Measurements from ENCODE around the gene WFDC1.

WFDC1 gene

DNA sequence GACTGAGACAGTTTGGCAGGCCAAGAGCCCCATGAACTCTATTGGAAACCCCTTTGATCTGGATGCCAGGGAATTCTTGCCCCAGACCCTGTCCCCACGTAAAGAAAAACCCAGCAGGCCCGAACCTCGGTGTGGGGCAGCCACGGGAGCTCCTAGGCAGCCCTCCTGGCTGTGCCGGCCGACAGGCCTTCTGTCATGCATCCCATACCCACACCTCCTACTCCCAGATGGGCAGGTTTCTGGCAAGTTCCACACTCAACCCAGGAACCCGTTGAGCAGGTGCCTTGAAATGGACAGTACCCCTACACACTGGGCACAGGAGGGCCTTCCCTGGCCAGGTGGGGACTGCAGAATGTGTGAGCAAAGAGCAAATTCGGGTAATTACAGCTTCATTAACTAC, 50.1 kb downstream of the WFDC1 start:
- DNase-seq (ENCODE audit: insufficient read length, low spot score) (no peak), FAIRE-seq (no peak)
- TF ChIP-seq, protein P1, sequence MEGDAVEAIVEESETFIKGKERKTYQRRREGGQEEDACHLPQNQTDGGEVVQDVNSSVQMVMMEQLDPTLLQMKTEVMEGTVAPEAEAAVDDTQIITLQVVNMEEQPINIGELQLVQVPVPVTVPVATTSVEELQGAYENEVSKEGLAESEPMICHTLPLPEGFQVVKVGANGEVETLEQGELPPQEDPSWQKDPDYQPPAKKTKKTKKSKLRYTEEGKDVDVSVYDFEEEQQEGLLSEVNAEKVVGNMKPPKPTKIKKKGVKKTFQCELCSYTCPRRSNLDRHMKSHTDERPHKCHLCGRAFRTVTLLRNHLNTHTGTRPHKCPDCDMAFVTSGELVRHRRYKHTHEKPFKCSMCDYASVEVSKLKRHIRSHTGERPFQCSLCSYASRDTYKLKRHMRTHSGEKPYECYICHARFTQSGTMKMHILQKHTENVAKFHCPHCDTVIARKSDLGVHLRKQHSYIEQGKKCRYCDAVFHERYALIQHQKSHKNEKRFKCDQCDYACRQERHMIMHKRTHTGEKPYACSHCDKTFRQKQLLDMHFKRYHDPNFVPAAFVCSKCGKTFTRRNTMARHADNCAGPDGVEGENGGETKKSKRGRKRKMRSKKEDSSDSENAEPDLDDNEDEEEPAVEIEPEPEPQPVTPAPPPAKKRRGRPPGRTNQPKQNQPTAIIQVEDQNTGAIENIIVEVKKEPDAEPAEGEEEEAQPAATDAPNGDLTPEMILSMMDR (IDR thresholded peaks at IDR 0.05; ENCODE audit: insufficient read depth, missing control alignments): no peak

DNA sequence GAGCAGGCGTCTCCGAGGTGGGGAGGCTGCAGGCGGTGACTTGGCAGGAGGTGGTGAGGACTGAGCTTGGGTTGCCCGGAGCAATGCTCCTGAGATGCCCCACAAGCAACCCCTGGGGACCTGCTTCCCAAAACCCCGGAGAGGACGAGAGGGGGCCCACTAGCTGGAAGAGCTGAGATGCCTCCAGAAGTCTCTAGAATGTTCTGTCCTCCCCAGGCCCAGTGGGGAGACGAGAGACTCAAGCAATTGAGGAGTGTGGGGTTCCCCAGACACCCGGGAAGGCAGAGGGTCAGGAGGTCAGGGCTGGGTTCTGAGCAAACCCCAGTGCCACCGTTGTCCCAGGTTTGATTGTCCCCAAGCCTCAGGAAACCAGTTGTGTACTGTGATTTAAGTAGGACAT, 52.5 kb downstream of the WFDC1 start:
- FAIRE-seq (no peak), DNase-seq (ENCODE audit: insufficient read length, low spot score) (no peak)
- TF ChIP-seq, protein P1 (IDR thresholded peaks at IDR 0.05; ENCODE audit: insufficient read depth, missing control alignments): no peak

DNA sequence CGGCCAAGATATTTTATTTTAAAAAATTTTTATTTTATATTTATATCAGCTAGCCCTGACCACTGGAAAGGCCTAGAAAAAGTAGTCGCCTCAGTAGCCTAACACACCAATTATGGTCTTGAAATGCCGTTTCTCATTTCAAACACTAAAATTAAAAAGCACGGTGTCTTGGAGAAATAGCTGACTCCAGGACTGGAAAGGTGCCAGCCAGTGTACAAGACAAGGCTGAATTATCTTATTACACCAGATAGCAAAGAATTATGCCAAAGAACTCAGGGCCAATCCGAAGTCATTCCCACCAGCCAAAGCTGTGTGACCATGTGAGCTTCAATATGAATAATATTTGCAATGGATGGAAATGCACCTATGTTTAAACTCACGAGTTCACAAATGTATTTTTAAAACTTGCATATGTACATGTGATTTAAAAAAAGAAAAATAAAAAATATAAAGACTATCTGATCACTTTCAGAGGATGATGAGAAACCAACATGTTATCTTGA, 53.8 kb downstream of the WFDC1 start:
- TF ChIP-seq, protein P1 (IDR thresholded peaks at IDR 0.05; ENCODE audit: insufficient read depth, missing control alignments): no peak
- FAIRE-seq (no peak), DNase-seq (ENCODE audit: insufficient read length, low spot score) (no peak)

- DNase-seq (ENCODE audit: insufficient read length, low spot score): no peak
- TF ChIP-seq, protein P1 (IDR thresholded peaks at IDR 0.05; ENCODE audit: insufficient read depth, missing control alignments): no peak
- no peak for FAIRE-seq
These were observed 55.4 kb downstream of the WFDC1 start for GRCh38 chr16:84349862-84350684.

DNA sequence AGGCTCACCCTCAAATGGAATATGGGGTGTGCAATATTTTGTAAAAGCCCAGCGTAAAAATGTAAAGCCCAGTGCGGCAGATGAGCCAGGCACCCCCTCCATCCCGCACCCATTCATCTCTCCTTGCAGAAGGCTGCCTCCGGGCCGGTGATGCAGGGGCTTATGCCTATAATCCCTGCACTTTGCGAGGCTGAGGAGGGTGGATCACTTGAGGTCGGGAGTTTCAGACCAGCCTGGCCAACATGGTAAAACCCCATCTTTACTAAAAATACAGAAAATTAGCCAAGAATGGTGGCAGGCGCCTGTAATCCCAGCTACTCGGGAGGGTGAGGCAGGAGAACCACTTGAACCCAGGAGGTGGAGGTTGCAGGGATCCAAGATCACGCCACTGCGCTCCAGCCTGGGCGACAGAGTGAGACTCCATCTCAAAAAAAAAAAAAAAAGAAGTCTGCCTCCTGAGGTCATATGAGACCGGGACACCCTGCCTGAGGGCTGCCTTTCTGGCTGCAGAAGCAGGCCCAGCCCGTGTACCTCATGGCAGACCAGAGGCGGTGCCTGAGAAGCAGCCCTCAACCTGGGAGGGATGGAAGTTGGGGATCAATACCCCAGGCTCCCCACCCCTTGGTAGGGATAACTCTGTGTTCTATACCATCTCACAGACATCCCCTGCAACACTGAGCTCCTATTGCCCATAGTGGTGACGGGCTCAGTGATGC, 56.2 kb downstream of the WFDC1 start:
- TF ChIP-seq, protein P1 (IDR thresholded peaks at IDR 0.05; ENCODE audit: insufficient read depth, missing control alignments): no peak
- DNase-seq (ENCODE audit: insufficient read length, low spot score) (no peak), FAIRE-seq (no peak)

GRCh38 chr16:84351630-84352029, 57.0 kb downstream of the WFDC1 start:
- DNase-seq (ENCODE audit: insufficient read length, low spot score) (no peak), FAIRE-seq (no peak)
- TF ChIP-seq, protein P1 (IDR thresholded peaks at IDR 0.05; ENCODE audit: insufficient read depth, missing control alignments): no peak

Measured in D721Med (cell line).